HepG2 (cell line): ENCODE measurements around the gene MFSD8. TPM values are rescaled to one million over a fixed set of nuclear protein-coding genes. Genes with fewer than 3 reads are reported as not detected.

Experiments used
- ATF7-NPFF ChIP-seq: sonication (generic); formaldehyde crosslinking; IDR thresholded peaks from 2 replicates; pipeline ENCODE4 v1.8.1; 2023; ENCODE audit warnings: mild to moderate bottlenecking, low read depth, missing genetic modification reagents, moderate library complexity
- GRHL1 ChIP-seq: sonication (generic); formaldehyde crosslinking; conservative IDR thresholded peaks from 2 replicates; pipeline ENCODE4 v1.8.0; 2022; ENCODE audit warnings: missing genetic modification reagents
- HNRNPLL ChIP-seq: fragments of 200-400 bp; formaldehyde crosslinking; IDR thresholded peaks from 2 replicates; pipeline ENCODE4 v1.6.1; 2017; ENCODE audit warnings: mild to moderate bottlenecking, low read depth, low read length; ENCODE audit not compliant: poor library complexity, severe bottlenecking
- HOXA9 ChIP-seq: sonication (generic); formaldehyde crosslinking; IDR thresholded peaks from 2 replicates; pipeline ENCODE4 v1.8.1; 2022; ENCODE audit warnings: missing genetic modification reagents, mild to moderate bottlenecking, moderate library complexity, borderline replicate concordance
- MTF1 ChIP-seq: sonication (generic); formaldehyde crosslinking; IDR thresholded peaks from 2 replicates; pipeline ENCODE4 v1.5.0; 2020; ENCODE audit warnings: missing genetic modification reagents
- MXD4 ChIP-seq: IDR thresholded peaks from 2 replicates; pipeline ENCODE4 v1.6.1; 2016; ENCODE audit warnings: mild to moderate bottlenecking, missing biosample characterization, missing genetic modification reagents
- PHF20 ChIP-seq: sonication (generic); formaldehyde crosslinking; IDR thresholded peaks from 2 replicates; pipeline ENCODE4 v1.5.0; 2020; ENCODE audit warnings: mild to moderate bottlenecking, missing genetic modification reagents
- SKI ChIP-seq: fragments of 450-650 bp; IDR thresholded peaks from one replicate; pipeline ENCODE4 v1.6.1; 2018; ENCODE audit warnings: mild to moderate bottlenecking; ENCODE audit not compliant: partially characterized antibody
- SOX13 ChIP-seq, 3 experiments: fragments of 450-650 bp in 1 of 3; sonication (generic) in 1 of 3; formaldehyde crosslinking in 1 of 3; IDR thresholded peaks in 2 of 3; conservative IDR thresholded peaks in 1 of 3; 2 replicates each; pipeline versions ENCODE4 v1.5.0 to v1.6.1; 2016 to 2020; ENCODE audit warnings: antibody characterized with exemption in 1 of 3, mild to moderate bottlenecking in 1 of 3, missing compliant biosample characterization in 1 of 3, missing genetic modification reagents in 1 of 3, moderate library complexity in 1 of 3
- TSC22D2 ChIP-seq: sonication (generic); formaldehyde crosslinking; IDR thresholded peaks from 2 replicates; pipeline ENCODE4 v1.5.1; 2020; ENCODE audit warnings: missing genetic modification reagents, mild to moderate bottlenecking, borderline replicate concordance
- ZNF350 ChIP-seq: sonication (generic); formaldehyde crosslinking; IDR thresholded peaks from 2 replicates; pipeline ENCODE4 v1.4.0; 2020; ENCODE audit warnings: mild to moderate bottlenecking, low read depth, missing genetic modification reagents, borderline replicate concordance
- ZNF382 ChIP-seq: sonication (generic); formaldehyde crosslinking; IDR thresholded peaks from 2 replicates; pipeline ENCODE4 v1.5.0; 2020; ENCODE audit warnings: missing genetic modification reagents, mild to moderate bottlenecking, borderline replicate concordance
- polyA plus RNA-seq, 8 experiments: library from polyadenylated mRNA; depleted of rRNA in 3 of 8; stranded (reverse) in 7 of 8; unstranded in 1 of 8; fragments of >200 nt; fragmentation: Illumina TruSeq in 4 of 8; extraction: Trizol in 4 of 8; gene quantifications; 2 replicates each; pipeline versions ENCODE4 v1.2.1 to v1.2.3, GENCODE V29; 2011 to 2016; ENCODE audit warnings: low read depth in 4 of 8, missing spikeins in 1 of 8, mixed read lengths in 1 of 8; ENCODE audit not compliant: insufficient read depth in 1 of 8
- total RNA-seq, 5 experiments: library from RNA; depleted of rRNA; stranded (reverse); fragments of >200 nt; fragmentation: Illumina TruSeq; extraction: Trizol; gene quantifications; 2 replicates each; pipeline ENCODE4 v1.2.3, GENCODE V29; 2016; ENCODE audit warnings: low read depth in 1 of 5
- TF ChIP-seq, protein P1 (sequence below): sonication (generic); formaldehyde crosslinking; IDR thresholded peaks from 2 replicates; pipeline ENCODE4 v1.4.0; 2020; ENCODE audit warnings: missing genetic modification reagents, borderline replicate concordance
- TF ChIP-seq, protein P2 (sequence below): sonication (generic); formaldehyde crosslinking; IDR thresholded peaks from 2 replicates; pipeline ENCODE4 v1.4.0; 2020; ENCODE audit warnings: missing genetic modification reagents
- TF ChIP-seq, protein P3 (sequence below): sonication (generic); formaldehyde crosslinking; IDR thresholded peaks from 2 replicates; pipeline ENCODE4 v1.5.1; 2020; ENCODE audit warnings: missing genetic modification reagents, mild to moderate bottlenecking, borderline replicate concordance

Gene MFSD8
- total and polyA plus RNA-seq, 2 of the 13 experiments (the other 11 are each of a cell fraction or from before 2014, with no cell fraction given), result 24.8 to 25.5 TPM

GRCh38 chr4:127880763-127881562, 84.0 kb downstream of the MFSD8 start, which contains the start of gene PLK4 (continued):
- TF ChIP-seq MTF1 (CRISPR knock-in tag), result no peak
- peak; percentile 59; the same call in 1 of the 2 replicates for TF ChIP-seq ZNF350 (CRISPR knock-in tag)
- peak; percentile 81; the same call in 1 of the 2 replicates for TF ChIP-seq TSC22D2
- peak; percentile 56 for TF ChIP-seq PHF20 (CRISPR knock-in tag)
- no peak for TF ChIP-seq GRHL1 (CRISPR knock-in tag)
- TF ChIP-seq SOX13 (IDR thresholded peaks at IDR 0.05), result no peak
- TF ChIP-seq SOX13 (CRISPR knock-in tag; conservative IDR thresholded peaks at IDR 0.05 in 1 of 2, IDR thresholded peaks at IDR 0.05 in 1 of 2), result no peak
- TF ChIP-seq, protein P1, sequence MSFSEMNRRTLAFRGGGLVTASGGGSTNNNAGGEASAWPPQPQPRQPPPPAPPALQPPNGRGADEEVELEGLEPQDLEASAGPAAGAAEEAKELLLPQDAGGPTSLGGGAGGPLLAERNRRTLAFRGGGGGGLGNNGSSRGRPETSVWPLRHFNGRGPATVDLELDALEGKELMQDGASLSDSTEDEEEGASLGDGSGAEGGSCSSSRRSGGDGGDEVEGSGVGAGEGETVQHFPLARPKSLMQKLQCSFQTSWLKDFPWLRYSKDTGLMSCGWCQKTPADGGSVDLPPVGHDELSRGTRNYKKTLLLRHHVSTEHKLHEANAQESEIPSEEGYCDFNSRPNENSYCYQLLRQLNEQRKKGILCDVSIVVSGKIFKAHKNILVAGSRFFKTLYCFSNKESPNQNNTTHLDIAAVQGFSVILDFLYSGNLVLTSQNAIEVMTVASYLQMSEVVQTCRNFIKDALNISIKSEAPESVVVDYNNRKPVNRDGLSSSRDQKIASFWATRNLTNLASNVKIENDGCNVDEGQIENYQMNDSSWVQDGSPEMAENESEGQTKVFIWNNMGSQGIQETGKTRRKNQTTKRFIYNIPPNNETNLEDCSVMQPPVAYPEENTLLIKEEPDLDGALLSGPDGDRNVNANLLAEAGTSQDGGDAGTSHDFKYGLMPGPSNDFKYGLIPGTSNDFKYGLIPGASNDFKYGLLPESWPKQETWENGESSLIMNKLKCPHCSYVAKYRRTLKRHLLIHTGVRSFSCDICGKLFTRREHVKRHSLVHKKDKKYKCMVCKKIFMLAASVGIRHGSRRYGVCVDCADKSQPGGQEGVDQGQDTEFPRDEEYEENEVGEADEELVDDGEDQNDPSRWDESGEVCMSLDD (CRISPR knock-in tag), result no peak; the same call in 1 of the 2 replicates
- TF ChIP-seq ATF7-NPFF (CRISPR knock-in tag), result peak; percentile 78
- TF ChIP-seq MXD4 (CRISPR knock-in tag), result 0 out of 2 replicates have a peak, but pooled peaks have one; percentile 59
- TF ChIP-seq, protein P2, sequence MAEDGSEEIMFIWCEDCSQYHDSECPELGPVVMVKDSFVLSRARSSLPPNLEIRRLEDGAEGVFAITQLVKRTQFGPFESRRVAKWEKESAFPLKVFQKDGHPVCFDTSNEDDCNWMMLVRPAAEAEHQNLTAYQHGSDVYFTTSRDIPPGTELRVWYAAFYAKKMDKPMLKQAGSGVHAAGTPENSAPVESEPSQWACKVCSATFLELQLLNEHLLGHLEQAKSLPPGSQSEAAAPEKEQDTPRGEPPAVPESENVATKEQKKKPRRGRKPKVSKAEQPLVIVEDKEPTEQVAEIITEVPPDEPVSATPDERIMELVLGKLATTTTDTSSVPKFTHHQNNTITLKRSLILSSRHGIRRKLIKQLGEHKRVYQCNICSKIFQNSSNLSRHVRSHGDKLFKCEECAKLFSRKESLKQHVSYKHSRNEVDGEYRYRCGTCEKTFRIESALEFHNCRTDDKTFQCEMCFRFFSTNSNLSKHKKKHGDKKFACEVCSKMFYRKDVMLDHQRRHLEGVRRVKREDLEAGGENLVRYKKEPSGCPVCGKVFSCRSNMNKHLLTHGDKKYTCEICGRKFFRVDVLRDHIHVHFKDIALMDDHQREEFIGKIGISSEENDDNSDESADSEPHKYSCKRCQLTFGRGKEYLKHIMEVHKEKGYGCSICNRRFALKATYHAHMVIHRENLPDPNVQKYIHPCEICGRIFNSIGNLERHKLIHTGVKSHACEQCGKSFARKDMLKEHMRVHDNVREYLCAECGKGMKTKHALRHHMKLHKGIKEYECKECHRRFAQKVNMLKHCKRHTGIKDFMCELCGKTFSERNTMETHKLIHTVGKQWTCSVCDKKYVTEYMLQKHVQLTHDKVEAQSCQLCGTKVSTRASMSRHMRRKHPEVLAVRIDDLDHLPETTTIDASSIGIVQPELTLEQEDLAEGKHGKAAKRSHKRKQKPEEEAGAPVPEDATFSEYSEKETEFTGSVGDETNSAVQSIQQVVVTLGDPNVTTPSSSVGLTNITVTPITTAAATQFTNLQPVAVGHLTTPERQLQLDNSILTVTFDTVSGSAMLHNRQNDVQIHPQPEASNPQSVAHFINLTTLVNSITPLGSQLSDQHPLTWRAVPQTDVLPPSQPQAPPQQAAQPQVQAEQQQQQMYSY (CRISPR knock-in tag), result no peak
- peak; percentile 86 for TF ChIP-seq HNRNPLL
- TF ChIP-seq HOXA9 (CRISPR knock-in tag), result no peak
- TF ChIP-seq, protein P3, sequence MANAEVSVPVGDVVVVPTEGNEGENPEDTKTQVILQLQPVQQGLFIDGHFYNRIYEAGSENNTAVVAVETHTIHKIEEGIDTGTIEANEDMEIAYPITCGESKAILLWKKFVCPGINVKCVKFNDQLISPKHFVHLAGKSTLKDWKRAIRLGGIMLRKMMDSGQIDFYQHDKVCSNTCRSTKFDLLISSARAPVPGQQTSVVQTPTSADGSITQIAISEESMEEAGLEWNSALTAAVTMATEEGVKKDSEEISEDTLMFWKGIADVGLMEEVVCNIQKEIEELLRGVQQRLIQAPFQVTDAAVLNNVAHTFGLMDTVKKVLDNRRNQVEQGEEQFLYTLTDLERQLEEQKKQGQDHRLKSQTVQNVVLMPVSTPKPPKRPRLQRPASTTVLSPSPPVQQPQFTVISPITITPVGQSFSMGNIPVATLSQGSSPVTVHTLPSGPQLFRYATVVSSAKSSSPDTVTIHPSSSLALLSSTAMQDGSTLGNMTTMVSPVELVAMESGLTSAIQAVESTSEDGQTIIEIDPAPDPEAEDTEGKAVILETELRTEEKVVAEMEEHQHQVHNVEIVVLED (CRISPR knock-in tag), result peak; percentile 42; the same call in 1 of the 2 replicates
- no peak for TF ChIP-seq ZNF382
- TF ChIP-seq SKI, result no peak
